A549 (cell line): ENCODE data around the gene SLC35C1.

Source experiments
- CHD2 ChIP-seq: fragments of 150-350 bp; IDR thresholded peaks from 2 replicates; pipeline ENCODE4 v1.6.1; 2014; ENCODE audit warnings: low read length; ENCODE audit not compliant: partially characterized antibody
- CTCF ChIP-seq: fragments of >200 bp; sonication (Bioruptor Twin); formaldehyde crosslinking; IDR thresholded peaks from 3 replicates; pipeline ENCODE4 v1.5.1; 2016
- POLR2A ChIP-seq: IDR thresholded peaks from 2 replicates; pipeline ENCODE4 v1.6.1; 2012; ENCODE audit warnings: mild to moderate bottlenecking, low read length
- RAD21 ChIP-seq, 2 experiments: fragments of >200 bp in 1 of 2; sonication (Bioruptor Twin) in 1 of 2; formaldehyde crosslinking in 1 of 2; IDR thresholded peaks in 1 of 2; conservative IDR thresholded peaks in 1 of 2; 2 replicates in 1 of 2; 3 replicates in 1 of 2; pipeline ENCODE4 v1.6.1; 2012 to 2018; ENCODE audit warnings: inconsistent platforms in 1 of 2
- ZC3H11A ChIP-seq: fragments of 450-650 bp; IDR thresholded peaks from 2 replicates; pipeline ENCODE4 v1.6.1; 2014; ENCODE audit warnings: antibody characterized with exemption, mild to moderate bottlenecking

DNA sequence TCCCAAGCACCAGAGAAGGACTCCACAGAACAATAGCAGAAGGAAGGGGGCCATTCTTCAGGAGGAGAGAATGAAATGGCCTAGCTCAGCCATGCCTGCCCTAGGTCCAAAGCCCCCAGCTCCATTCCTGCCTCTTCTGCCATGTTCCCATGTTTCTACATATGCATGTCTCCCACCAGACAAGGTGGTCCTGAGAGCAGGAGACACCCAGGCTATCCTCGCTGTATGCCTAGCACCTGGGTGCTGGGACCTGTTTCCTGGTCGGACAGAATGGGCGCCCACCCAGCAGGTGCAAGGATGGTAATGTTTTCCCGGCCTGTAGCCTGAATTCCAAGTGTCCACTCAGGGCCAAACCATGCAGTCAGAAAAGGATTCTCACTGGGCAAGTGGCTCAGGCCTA, 30.2 kb upstream of the SLC35C1 start:
- no peak for TF ChIP-seq CTCF
- no peak for TF ChIP-seq RAD21 (conservative IDR thresholded peaks at IDR 0.05 in 1 of 2, IDR thresholded peaks at IDR 0.05 in 1 of 2)
- TF ChIP-seq CHD2 = no peak
- no peak for TF ChIP-seq ZC3H11A
- TF ChIP-seq POLR2A = no peak
